HL-60 (cell line): ENCODE measurements around the gene COP1.
"Not testable (repeated sequence)": the region's sequence is repeated elsewhere in the genome, so short reads cannot be mapped to it uniquely, and the experiment has no call there.

Experiments used
- CTCF ChIP-seq: IDR thresholded peaks from one replicate; pipeline ENCODE4 v1.5.1; 2011; ENCODE audit warnings: low read length, control low read depth, inconsistent platforms; ENCODE audit not compliant: insufficient read depth
- POLR2AphosphoS5 ChIP-seq: IDR thresholded peaks from 2 replicates; pipeline ENCODE4 v1.6.1; 2012; ENCODE audit warnings: low read depth
- TF ChIP-seq, protein P1 (sequence below): IDR thresholded peaks from 2 replicates; pipeline ENCODE4 v1.6.1; 2012; ENCODE audit warnings: low read depth; ENCODE audit not compliant: insufficient replicate concordance

DNA sequence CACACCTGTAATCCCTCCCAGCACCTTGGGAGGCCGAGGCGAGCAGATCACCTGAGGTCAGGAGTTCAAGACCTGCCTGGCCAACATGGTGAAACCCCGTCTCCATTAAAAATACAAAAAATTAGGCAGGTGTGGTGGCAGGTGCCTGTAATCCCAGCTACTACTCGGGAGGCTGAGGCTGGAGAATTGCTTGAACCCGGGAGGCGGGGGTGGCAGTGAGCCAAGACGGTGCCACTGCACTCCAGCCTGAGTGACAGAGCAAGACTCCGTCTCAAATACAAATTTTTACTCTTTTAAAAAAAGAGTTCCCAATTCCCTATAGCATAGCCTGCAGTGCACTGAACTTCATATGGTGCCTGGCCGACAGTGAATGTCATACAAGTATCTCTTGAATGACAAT is 2.4 kb downstream of the COP1 start:
- TF ChIP-seq, protein P1, sequence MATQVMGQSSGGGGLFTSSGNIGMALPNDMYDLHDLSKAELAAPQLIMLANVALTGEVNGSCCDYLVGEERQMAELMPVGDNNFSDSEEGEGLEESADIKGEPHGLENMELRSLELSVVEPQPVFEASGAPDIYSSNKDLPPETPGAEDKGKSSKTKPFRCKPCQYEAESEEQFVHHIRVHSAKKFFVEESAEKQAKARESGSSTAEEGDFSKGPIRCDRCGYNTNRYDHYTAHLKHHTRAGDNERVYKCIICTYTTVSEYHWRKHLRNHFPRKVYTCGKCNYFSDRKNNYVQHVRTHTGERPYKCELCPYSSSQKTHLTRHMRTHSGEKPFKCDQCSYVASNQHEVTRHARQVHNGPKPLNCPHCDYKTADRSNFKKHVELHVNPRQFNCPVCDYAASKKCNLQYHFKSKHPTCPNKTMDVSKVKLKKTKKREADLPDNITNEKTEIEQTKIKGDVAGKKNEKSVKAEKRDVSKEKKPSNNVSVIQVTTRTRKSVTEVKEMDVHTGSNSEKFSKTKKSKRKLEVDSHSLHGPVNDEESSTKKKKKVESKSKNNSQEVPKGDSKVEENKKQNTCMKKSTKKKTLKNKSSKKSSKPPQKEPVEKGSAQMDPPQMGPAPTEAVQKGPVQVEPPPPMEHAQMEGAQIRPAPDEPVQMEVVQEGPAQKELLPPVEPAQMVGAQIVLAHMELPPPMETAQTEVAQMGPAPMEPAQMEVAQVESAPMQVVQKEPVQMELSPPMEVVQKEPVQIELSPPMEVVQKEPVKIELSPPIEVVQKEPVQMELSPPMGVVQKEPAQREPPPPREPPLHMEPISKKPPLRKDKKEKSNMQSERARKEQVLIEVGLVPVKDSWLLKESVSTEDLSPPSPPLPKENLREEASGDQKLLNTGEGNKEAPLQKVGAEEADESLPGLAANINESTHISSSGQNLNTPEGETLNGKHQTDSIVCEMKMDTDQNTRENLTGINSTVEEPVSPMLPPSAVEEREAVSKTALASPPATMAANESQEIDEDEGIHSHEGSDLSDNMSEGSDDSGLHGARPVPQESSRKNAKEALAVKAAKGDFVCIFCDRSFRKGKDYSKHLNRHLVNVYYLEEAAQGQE, result not testable (repeated sequence)
- TF ChIP-seq CTCF, POLR2AphosphoS5: not testable (repeated sequence)
